OCI-LY7 (cell line): Measurements from ENCODE around the gene SERINC5. TPM values are rescaled to one million over a fixed set of nuclear protein-coding genes. Genes with fewer than 3 reads are reported as not detected.

Source experiments
- BruUV-seq: library from RNA; stranded (reverse); fragments of 400-500 nt; replicated peaks from 2 replicates; lab custom pipeline; 2021; lab: Mats Ljungman, UMichigan
- CTCF ChIA-PET: fragments of 300-600 bp; sonication (Branson Sonifier 250); formaldehyde crosslinking; loops from one replicate; lab custom pipeline; 2022; ENCODE audit warnings: antibody characterized with exemption; ENCODE audit not compliant: unreplicated experiment; lab: Charles Lee
- POLR2A ChIA-PET: fragments of 300-600 bp; sonication (Branson Sonifier 250); formaldehyde crosslinking; loops from one replicate; lab custom pipeline; 2022; ENCODE audit warnings: antibody characterized with exemption; lab: Charles Lee
- DNase-seq: peaks from one replicate; pipeline ENCODE4 v3.0.0-alpha.2; 2015; ENCODE audit warnings: low spot score
- H2AFZ ChIP-seq: fragments of 200-600 bp; sonication (generic), shearing (Covaris generic); 2 replicates; pipeline ENCODE4 v1.6.1; 2014; ENCODE audit warnings: mild to moderate bottlenecking, antibody characterized with exemption, low read length, moderate library complexity
- H3K27ac ChIP-seq: fragments of 200-600 bp; sonication (generic); 2 replicates; pipeline ENCODE4 v1.5.1; 2014; ENCODE audit warnings: mixed run types, low read depth, mild to moderate bottlenecking, moderate library complexity, low read length, inconsistent platforms; ENCODE audit not compliant: poor library complexity, severe bottlenecking
- H3K36me3 ChIP-seq: fragments of 200-600 bp; sonication (generic); 2 replicates; pipeline ENCODE4 v1.6.1; 2014; ENCODE audit warnings: mild to moderate bottlenecking, antibody characterized with exemption, low read length, moderate library complexity, mixed read lengths; ENCODE audit not compliant: insufficient read depth
- H3K4me1 ChIP-seq: fragments of 200-600 bp; sonication (generic); 2 replicates; pipeline ENCODE4 v1.5.1; 2014; ENCODE audit warnings: mild to moderate bottlenecking, low read length; ENCODE audit not compliant: insufficient read depth, poor library complexity, severe bottlenecking
- H3K4me2 ChIP-seq: fragments of 200-600 bp; sonication (generic); 2 replicates; pipeline ENCODE4 v1.6.1; 2014; ENCODE audit warnings: mild to moderate bottlenecking, low read length
- H3K4me3 ChIP-seq: fragments of 200-600 bp; sonication (generic); 2 replicates; pipeline ENCODE4 v1.5.1; 2014; ENCODE audit warnings: mild to moderate bottlenecking, low read depth, low read length; ENCODE audit not compliant: poor library complexity, severe bottlenecking
- H3K79me2 ChIP-seq: fragments of 200-600 bp; sonication (generic); 2 replicates; pipeline ENCODE4 v1.6.1; 2016; ENCODE audit warnings: low read depth, mild to moderate bottlenecking, low read length, moderate library complexity, mixed read lengths; ENCODE audit not compliant: insufficient read depth
- H3K9me2 ChIP-seq: fragments of 200-600 bp; sonication (generic); 2 replicates; pipeline ENCODE4 v1.6.1; 2016; ENCODE audit warnings: mild to moderate bottlenecking, low read length, mixed read lengths; ENCODE audit not compliant: insufficient read depth
- H3K9me3 ChIP-seq: fragments of 200-600 bp; sonication (generic); 2 replicates; pipeline ENCODE4 v1.6.1; 2014; ENCODE audit warnings: mild to moderate bottlenecking, mixed run types, low read length, mixed read lengths
- H4K20me1 ChIP-seq: fragments of 200-600 bp; sonication (generic); 2 replicates; pipeline ENCODE4 v1.6.1; 2014; ENCODE audit warnings: mild to moderate bottlenecking, antibody characterized with exemption, low read length, moderate library complexity, mixed read lengths; ENCODE audit not compliant: insufficient read depth
- EZH2phosphoT487 ChIP-seq: fragments of 200-600 bp; sonication (generic); IDR thresholded peaks from 2 replicates; pipeline ENCODE4 v1.6.1; 2018; ENCODE audit warnings: low read depth, borderline replicate concordance, mild to moderate bottlenecking, mixed run types, antibody characterized with exemption, low read length, moderate library complexity, mixed read lengths
- intact Hi-C: fragments of 100-400 bp; cut with micrococcal nuclease; formaldehyde crosslinking; loops from one replicate; pipeline ENCODE4 v1.10.0; 2022; ENCODE audit not compliant: unreplicated experiment
- total RNA-seq, 2 experiments: library from RNA; depleted of rRNA in 1 of 2; stranded (reverse); fragments of >200 nt in 1 of 2; shearing (Covaris generic) in 1 of 2; gene quantifications; 2 replicates each; pipeline ENCODE4 v1.2.3, GENCODE V29; 2014 to 2022
- TF ChIP-seq, protein P1 (sequence below): fragments of 200-600 bp; sonication (generic); conservative IDR thresholded peaks from 2 replicates; pipeline ENCODE4 v1.5.1; 2014; ENCODE audit warnings: mild to moderate bottlenecking, antibody characterized with exemption, low read length, moderate library complexity, mixed read lengths

SERINC5 gene
- total RNA-seq, 2 experiments from 2014 or later, result 31.2 to 87.9 TPM

DNA sequence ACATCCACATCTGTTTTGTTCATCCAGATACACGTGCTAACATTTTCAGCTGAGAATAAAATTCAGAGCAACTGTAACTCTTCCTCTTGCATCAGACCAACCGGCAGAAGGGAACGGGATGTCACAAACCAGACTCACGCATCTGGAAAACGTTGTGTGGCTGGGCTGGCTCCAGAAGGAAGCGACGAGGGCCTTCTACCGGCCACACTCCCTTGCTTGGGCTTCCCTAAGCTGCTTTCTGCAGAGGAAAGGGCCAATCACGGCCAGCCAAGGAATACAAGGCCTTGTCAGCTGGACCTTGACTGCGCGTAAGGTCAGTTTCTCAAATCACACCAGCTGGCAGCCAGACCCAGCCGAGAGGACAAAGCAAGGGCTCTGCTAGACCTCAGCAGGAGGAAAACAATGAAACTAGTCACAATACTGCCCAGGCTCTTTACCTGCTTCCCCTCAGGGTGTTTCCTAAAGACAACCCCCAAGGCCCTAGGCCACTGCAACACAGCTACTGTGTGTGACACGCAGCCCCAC lies 114.6 kb downstream of the SERINC5 start:
- H3K79me2 ChIP-seq, result no peaks in the 10 kb centered on the region
- CTCF ChIA-PET, result no interaction called here
- POLR2A ChIA-PET, result interaction anchor here (0.5 to 1.5 kb wide), 3 partner anchors 36 to 133 kb away, joined by 3 to 4 read pairs (median 3); no protein-coding TSS in a partner anchor

DNA sequence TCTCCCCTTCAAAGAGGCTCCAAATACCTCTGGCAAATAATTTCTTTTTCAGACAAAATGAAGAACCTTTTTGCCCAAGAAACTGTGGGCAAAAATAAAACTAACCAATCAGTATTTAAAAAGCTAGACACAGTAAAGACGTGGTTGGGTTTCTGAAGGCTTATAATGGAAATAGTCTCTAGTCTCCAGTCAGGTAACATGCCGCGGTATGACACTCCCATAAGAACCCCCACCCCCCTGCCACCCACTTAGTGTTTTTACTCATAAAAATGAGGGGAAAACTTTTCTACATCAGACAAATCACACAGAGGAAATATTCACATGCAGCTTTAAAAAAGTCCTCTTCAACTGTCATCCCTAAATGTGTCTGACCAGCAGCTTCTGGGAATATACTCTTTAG lies 115.4 kb downstream of the SERINC5 start:
- H3K4me2 ChIP-seq, result no peak overlapping the region
- H3K79me2 ChIP-seq, result no peaks in the 10 kb centered on the region
- H3K9me3 ChIP-seq, result no peaks in the 10 kb centered on the region
- DNase-seq, result no peak
- H3K4me1 ChIP-seq, result peaks cover 48% of the 10 kb centered on the region
- no peaks in the 10 kb centered on the region for H3K9me2 ChIP-seq
- ChIA-PET POLR2A (interaction anchor here (0.6 to 1.5 kb wide), 3 partner anchors 37 to 132 kb away, joined by 3 to 4 read pairs (median 3); no protein-coding TSS in a partner anchor), CTCF (no interaction called here)
- no peak for TF ChIP-seq EZH2phosphoT487
- TF ChIP-seq, protein P1, sequence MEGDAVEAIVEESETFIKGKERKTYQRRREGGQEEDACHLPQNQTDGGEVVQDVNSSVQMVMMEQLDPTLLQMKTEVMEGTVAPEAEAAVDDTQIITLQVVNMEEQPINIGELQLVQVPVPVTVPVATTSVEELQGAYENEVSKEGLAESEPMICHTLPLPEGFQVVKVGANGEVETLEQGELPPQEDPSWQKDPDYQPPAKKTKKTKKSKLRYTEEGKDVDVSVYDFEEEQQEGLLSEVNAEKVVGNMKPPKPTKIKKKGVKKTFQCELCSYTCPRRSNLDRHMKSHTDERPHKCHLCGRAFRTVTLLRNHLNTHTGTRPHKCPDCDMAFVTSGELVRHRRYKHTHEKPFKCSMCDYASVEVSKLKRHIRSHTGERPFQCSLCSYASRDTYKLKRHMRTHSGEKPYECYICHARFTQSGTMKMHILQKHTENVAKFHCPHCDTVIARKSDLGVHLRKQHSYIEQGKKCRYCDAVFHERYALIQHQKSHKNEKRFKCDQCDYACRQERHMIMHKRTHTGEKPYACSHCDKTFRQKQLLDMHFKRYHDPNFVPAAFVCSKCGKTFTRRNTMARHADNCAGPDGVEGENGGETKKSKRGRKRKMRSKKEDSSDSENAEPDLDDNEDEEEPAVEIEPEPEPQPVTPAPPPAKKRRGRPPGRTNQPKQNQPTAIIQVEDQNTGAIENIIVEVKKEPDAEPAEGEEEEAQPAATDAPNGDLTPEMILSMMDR, result no peak
- BruUV-seq, result no TSS peak
- H3K27ac ChIP-seq, result no peak overlapping the region
- peaks cover 66% of the 10 kb centered on the region for H3K36me3 ChIP-seq
- no peaks in the 10 kb centered on the region for H4K20me1 ChIP-seq
- intact Hi-C loops, result loop anchor here (5.0 kb wide), 1 partner anchor 112 kb away; no protein-coding TSS in a partner anchor
- no peak overlapping the region for H2AFZ ChIP-seq
- H3K4me3 ChIP-seq, result no peak overlapping the region

More for the DNA sequence above, 114.6 kb downstream of the SERINC5 start:
- BruUV-seq, result no TSS peak
- Histone ChIP-seq H3K36me3 (peaks cover 73% of the 10 kb centered on the region), H3K9me2 (no peaks in the 10 kb centered on the region), H3K4me3 (no peak overlapping the region), H3K4me1 (peaks cover 42% of the 10 kb centered on the region), H3K27ac (peak overlapping the region; percentile 75), H4K20me1 (no peaks in the 10 kb centered on the region), H3K4me2 (no peak overlapping the region), H2AFZ (no peak overlapping the region), H3K9me3 (no peaks in the 10 kb centered on the region)
- intact Hi-C loops, result loop anchor here (5.0 kb wide), 1 partner anchor 111 kb away; no protein-coding TSS in a partner anchor
- DNase-seq, result no peak
- TF ChIP-seq EZH2phosphoT487, result no peak
- TF ChIP-seq, protein P1, result no peak

DNA sequence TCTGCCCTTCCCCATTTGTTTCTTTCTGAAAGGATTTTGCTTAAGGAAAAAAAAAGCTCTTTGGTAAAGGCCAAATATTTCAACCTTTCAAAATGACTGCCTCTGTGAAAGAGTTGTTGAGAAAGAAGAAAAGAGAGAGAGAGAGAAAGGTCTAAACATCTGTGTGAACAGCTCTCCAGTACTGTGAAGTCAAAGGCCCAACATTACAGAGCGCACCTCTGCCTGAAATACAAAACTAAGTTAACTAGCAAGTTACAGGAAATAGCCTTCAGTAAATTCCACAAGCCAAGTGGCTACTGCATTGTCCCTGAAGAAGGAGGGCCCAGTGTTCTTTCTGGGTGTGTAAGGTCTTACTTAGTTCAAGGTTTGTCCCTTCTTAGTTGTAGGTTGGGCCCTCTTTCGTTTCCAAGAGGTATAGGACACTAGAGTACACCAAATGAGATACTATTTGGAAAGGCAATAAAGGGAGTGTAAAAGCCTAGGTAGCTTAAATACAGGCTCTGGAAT lies 116.3 kb downstream of the SERINC5 start:
- no peak overlapping the region for H3K4me3 ChIP-seq
- H3K9me3 ChIP-seq, result no peaks in the 10 kb centered on the region
- H4K20me1 ChIP-seq, result no peaks in the 10 kb centered on the region
- no peaks in the 10 kb centered on the region for H3K9me2 ChIP-seq
- no peaks in the 10 kb centered on the region for H3K79me2 ChIP-seq
- ChIA-PET CTCF (no interaction called here), POLR2A (interaction anchor here (0.6 to 1.5 kb wide), 4 partner anchors 12 to 252 kb away, joined by 3 to 5 read pairs (median 4); no protein-coding TSS in a partner anchor)
- H3K36me3 ChIP-seq, result peaks cover 57% of the 10 kb centered on the region
- intact Hi-C loops, result no loop called here
- H2AFZ ChIP-seq, result no peak overlapping the region
- no TSS peak for BruUV-seq
- TF ChIP-seq, protein P1, result no peak
- TF ChIP-seq EZH2phosphoT487, result no peak
- no peak overlapping the region for H3K27ac ChIP-seq
- DNase-seq, result no peak
- no peak overlapping the region for H3K4me2 ChIP-seq
- H3K4me1 ChIP-seq, result peaks cover 46% of the 10 kb centered on the region
